Right lobe of liver (tissue), 6 donors: ENCODE measurements around the gene ELOB. TPM values are rescaled to one million over a fixed set of nuclear protein-coding genes. Genes with fewer than 3 reads are reported as not detected.

Experiments
- ATAC-seq, 4 donors: fragments of 200-7000 bp; cut with Tn5 transposase; one replicate each; pipeline ENCODE4 v1.9.1; 2020; ENCODE audit warnings: mild to moderate bottlenecking in 4 of 4, moderate library complexity in 4 of 4
- DNase-seq, 3 donors: peaks; one replicate each; pipeline ENCODE4 v3.0.0-alpha.2; 2020
- H3K27ac ChIP-seq, 3 donors: fragments of 200-600 bp; one replicate each; pipeline ENCODE4 v1.8.0; 2022
- H3K27me3 ChIP-seq, 2 donors: fragments of 200-600 bp; one replicate each; pipeline ENCODE4 v1.8.0; 2022
- H3K36me3 ChIP-seq, 4 donors: fragments of 200-600 bp; sonication (generic) in 1 of 4; one replicate each; pipeline versions ENCODE4 v1.5.1 to v1.8.0; 2017 to 2022; ENCODE audit warnings: control low read depth in 1 of 4
- H3K4me1 ChIP-seq, 4 donors: fragments of 200-600 bp; sonication (generic) in 1 of 4; one replicate each; pipeline versions ENCODE4 v1.5.1 to v1.8.0; 2017 to 2022; ENCODE audit warnings: control low read depth in 1 of 4
- H3K4me3 ChIP-seq, 3 donors: fragments of 200-600 bp; one replicate each; pipeline ENCODE4 v1.8.0; 2022
- H3K9me3 ChIP-seq, 4 donors: fragments of 200-600 bp; sonication (generic) in 1 of 4; one replicate each; pipeline versions ENCODE4 v1.5.1 to v1.8.0; 2017 to 2022; ENCODE audit warnings: control low read depth in 1 of 4
- POLR2A ChIP-seq: fragments of 450-650 bp; IDR thresholded peaks from one replicate; pipeline ENCODE4 v1.6.1; 2017; ENCODE audit warnings: antibody characterized with exemption, mild to moderate bottlenecking
- WGBS: methylation state at CpG from one replicate; pipeline ENCODE4 v1.1.6; 2018; ENCODE audit warnings: low coverage, low lambda C conversion rate; ENCODE audit not compliant: insufficient coverage; ENCODE audit errors: missing lambda C conversion rate; 5-methylcytosine and 5-hydroxymethylcytosine counted together
- intact Hi-C, 2 donors: fragments of 100-400 bp; cut with DNase I; formaldehyde crosslinking; loops; one replicate each; pipeline versions ENCODE4 v1.11.2 to v1.14.1; 2022
- total RNA-seq, 6 experiments: library from RNA; depleted of rRNA in 2 of 6; stranded (reverse); fragments of >200 nt in 2 of 6; fragmentation: NEBNext Ultra II Directional in 3 of 6; extraction: Animal tissue kit (Norgen Biotek cat#: 25700) in 3 of 6; gene quantifications; one replicate each; pipeline versions ENCODE4 v1.1.0 to v1.2.4, GENCODE V29; 2016 to 2023
- TF ChIP-seq, protein P1 (sequence below), 4 donors: fragments of 200-600 bp in 3 of 4; fragments of 450-650 bp in 1 of 4; IDR thresholded peaks; one replicate each; pipeline versions ENCODE4 v1.5.1 to v1.8.0; 2016 to 2022; ENCODE audit warnings: antibody characterized with exemption in 4 of 4, mild to moderate bottlenecking in 2 of 4
- donor health status: DM: no; HTN: yes; CAD: no.
- donor health status: DM: no; HTN: no; CAD: no.
- donor health status: DM: no; HTN: no; CAD: no.
- donor health status: DM: no; HTN: yes; CAD: no.
- donor health status: DM: no; HTN: yes; CAD: no.

The ELOB gene
- total RNA-seq, 6 experiments from 2014 or later: 97.5 to 521 (median 122) TPM

DNA sequence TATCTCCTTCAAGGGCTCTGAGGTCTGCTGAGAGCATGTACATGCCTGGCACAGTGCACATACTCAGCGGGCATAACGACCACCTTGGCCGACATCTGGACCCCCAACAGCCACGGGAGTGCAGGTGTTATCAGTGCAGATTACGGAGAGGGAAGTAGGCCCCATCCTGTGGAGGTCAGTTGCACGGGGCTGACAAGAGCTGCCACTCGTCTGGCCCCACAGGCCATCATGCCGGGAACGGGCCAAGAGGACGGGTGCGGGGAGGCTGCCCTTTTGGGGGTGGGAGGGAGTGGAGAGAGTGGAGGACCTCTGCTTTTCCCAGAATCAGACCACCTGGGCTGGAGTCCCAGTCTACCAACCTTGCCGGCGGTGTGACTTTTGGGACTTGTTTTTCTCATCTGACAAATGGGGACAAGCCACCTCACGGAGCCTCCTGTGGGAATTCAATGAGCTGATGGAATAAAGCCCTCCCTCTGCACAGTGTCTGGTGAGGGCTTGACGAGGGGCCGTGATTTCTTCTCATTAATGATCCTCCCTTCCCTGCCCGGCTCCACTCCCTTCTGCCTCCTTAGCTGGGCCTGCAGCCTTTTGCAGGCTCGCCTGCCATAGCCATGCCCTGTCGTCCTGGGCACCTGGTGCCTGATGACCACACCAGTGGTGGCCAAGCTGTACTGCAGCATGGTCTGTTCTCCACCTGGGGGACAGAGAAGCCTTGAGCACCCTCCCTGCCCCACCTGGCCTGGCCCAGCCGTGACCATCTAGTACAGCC is 5.7 kb upstream of the ELOB start:
- H3K4me3 ChIP-seq: no peak overlapping the region
- H3K4me1 ChIP-seq: peaks cover 0 to 12% (median 0%) of the 10 kb centered on the region in 4 donors
- 55% methylated on average over 6 of the region's 20 CpGs for WGBS
- intact Hi-C loops: no loop called here
- no peak overlapping the region for H3K27ac ChIP-seq
- peaks cover 0 to 12% of the 10 kb centered on the region in 2 donors for H3K27me3 ChIP-seq
- H3K36me3 ChIP-seq: no peaks in the 10 kb centered on the region
- no peak for ATAC-seq
- no peak for DNase-seq
- TF ChIP-seq, protein P1, sequence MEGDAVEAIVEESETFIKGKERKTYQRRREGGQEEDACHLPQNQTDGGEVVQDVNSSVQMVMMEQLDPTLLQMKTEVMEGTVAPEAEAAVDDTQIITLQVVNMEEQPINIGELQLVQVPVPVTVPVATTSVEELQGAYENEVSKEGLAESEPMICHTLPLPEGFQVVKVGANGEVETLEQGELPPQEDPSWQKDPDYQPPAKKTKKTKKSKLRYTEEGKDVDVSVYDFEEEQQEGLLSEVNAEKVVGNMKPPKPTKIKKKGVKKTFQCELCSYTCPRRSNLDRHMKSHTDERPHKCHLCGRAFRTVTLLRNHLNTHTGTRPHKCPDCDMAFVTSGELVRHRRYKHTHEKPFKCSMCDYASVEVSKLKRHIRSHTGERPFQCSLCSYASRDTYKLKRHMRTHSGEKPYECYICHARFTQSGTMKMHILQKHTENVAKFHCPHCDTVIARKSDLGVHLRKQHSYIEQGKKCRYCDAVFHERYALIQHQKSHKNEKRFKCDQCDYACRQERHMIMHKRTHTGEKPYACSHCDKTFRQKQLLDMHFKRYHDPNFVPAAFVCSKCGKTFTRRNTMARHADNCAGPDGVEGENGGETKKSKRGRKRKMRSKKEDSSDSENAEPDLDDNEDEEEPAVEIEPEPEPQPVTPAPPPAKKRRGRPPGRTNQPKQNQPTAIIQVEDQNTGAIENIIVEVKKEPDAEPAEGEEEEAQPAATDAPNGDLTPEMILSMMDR (IDR thresholded peaks at IDR 0.05): no peak
- TF ChIP-seq POLR2A: no peak
- no peaks in the 10 kb centered on the region for H3K9me3 ChIP-seq

DNA sequence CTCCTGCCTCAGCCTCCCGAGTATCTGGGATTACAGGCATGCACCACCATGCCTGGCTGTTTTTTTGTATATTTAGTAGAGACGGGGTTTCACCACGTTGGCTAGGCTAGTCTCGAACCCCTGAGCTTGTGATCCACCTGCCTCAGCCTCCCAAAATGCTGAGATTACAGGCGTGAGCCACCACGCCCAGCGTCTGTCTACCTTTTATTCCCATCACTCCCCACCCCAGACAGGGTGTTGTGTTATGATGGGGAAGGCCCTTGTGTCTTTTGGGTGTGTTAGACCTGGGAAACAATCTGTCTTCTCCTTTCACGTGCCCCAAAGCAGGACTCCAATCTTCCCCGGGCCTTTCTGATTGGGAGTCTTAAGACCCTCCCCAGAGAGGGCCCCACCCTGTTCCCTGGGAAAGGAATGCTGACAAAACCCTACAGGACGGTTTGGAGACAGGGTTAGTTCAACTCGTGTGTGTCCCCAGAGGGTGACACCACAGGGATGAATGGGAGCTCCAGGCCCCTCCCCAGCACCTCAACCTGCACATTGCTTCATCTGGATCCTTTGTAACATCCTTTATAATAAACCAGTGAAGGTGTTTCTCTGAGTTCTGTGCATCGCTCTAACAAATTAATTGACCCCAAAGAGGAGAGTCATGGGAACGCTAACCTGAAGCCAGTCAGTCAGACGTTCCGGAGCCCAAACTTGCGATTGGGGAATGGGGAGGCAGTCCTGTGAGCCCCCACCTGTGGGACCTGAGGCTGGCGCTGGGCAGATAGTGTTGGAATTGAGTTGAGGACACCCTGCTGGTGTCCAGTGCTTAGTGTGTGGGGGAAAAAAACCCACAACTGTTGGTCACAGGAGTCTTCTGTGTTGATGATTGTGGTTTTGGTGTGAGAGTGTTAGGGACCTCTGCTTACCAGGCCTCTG is 3.2 kb upstream of the ELOB start:
- no peak overlapping the region for H3K4me3 ChIP-seq
- peaks cover 0 to 2% (median under 1%) of the 10 kb centered on the region in 4 donors for H3K36me3 ChIP-seq
- DNase-seq: no peak
- TF ChIP-seq, protein P1 (IDR thresholded peaks at IDR 0.05): no peak
- no peak for TF ChIP-seq POLR2A
- H3K9me3 ChIP-seq: no peaks in the 10 kb centered on the region
- H3K27me3 ChIP-seq: no peaks in the 10 kb centered on the region
- intact Hi-C loops: no loop called here
- no peak overlapping the region for H3K27ac ChIP-seq
- WGBS: 61% methylated on average over 13 of the region's 17 CpGs
- ATAC-seq: no peak
- peaks cover 0 to 16% (median 3%) of the 10 kb centered on the region in 4 donors for H3K4me1 ChIP-seq

DNA sequence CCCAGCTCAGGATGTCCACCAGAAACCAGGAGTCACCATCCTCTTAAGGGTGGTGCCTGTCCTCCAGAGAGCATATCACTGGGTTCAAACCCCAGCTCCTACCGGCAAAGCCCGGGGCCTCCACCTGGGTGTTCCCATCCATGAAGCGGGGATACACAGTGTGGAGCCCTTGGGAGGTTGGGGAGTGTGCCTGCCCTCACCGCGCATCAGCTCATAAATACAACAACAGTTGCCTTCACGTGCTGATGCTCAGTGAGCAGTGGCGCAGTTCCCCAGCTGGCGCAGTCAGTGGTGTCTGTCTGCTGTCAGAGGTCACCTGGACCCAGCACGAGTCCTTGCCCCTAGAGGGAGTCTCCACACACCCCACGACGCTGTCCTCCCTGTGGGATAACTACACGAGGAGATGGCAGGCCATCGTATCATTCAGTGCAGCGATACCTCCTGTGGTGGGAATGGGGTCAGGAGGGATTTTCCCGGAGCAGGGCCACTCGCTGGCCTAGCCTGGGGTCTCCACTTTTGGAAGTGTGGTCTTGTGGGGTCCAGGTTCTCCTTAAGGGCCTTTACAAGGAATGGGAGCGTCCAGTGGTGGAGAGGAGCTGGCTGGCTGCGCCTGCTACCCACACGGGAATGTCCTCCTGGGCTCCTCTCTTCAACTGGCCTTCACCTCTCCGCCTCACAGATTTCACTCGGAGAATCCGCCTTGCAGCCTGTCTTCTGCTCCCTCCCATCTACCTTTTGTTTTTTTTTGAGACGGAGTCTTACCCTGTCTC is 2.3 kb upstream of the ELOB start:
- 100% methylated on average over 5 of the region's 23 CpGs for WGBS
- no peaks in the 10 kb centered on the region for H3K27me3 ChIP-seq

DNA sequence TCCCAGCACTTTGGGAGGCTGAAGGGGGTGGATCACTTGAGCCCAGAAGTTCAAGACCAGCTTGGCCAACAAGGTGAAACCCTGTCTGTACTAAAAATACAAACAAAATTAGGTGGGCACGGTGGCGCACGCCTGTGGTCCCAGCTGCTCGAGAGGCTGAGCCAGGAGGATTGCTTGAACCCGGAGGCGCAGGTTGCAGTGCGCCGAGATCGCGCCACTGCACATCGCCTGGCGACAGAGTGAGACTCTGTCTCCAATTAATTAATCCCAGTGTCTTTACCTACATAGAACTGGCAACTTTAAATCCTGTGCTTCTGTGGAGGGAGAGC is 1.5 kb upstream of the ELOB start:
- H3K9me3 ChIP-seq: no peaks in the 10 kb centered on the region
- intact Hi-C loops: no loop called here
- ATAC-seq (no peak), DNase-seq (no peak)
- H3K4me3 ChIP-seq: peak overlapping the region in 1 of 3 donors; percentile 75
- H3K4me1 ChIP-seq: peaks cover 0 to 16% (median 3%) of the 10 kb centered on the region in 4 donors
- no CpG with 5 or more reads among the region's 12 CpGs for WGBS
- no peak overlapping the region for H3K27ac ChIP-seq
- H3K36me3 ChIP-seq: peaks cover 0 to 13% (median under 1%) of the 10 kb centered on the region in 4 donors
- H3K27me3 ChIP-seq: no peaks in the 10 kb centered on the region
- TF ChIP-seq POLR2A: no peak
- TF ChIP-seq, protein P1 (IDR thresholded peaks at IDR 0.05): no peak

More for the DNA sequence above, 2.3 kb upstream of the ELOB start:
- no peak overlapping the region for H3K27ac ChIP-seq
- peaks cover 0 to 16% (median 3%) of the 10 kb centered on the region in 4 donors for H3K4me1 ChIP-seq
- TF ChIP-seq, protein P1 (IDR thresholded peaks at IDR 0.05): no peak
- TF ChIP-seq POLR2A: no peak
- H3K9me3 ChIP-seq: no peaks in the 10 kb centered on the region
- DNase-seq (peak in 1 of 3 donors; percentile 38), ATAC-seq (no peak)
- intact Hi-C loops: no loop called here
- H3K36me3 ChIP-seq: peaks cover 0 to 10% (median under 1%) of the 10 kb centered on the region in 4 donors
- H3K4me3 ChIP-seq: no peak overlapping the region
